ENCODE data around the gene PCK1.

Gene PCK1

GRCh38 chr20:57608516-57608915, 47.6 kb downstream of the PCK1 start:
- no peak for DNase-seq

GRCh38 chr20:57609086-57609841, 48.4 kb downstream of the PCK1 start:
- no peak for DNase-seq

GRCh38 chr20:57609842-57610167, 48.9 kb downstream of the PCK1 start:
- DNase-seq, result no peak

- no peak for DNase-seq
These were observed 49.5 kb downstream of the PCK1 start for GRCh38 chr20:57610261-57610952.

DNA sequence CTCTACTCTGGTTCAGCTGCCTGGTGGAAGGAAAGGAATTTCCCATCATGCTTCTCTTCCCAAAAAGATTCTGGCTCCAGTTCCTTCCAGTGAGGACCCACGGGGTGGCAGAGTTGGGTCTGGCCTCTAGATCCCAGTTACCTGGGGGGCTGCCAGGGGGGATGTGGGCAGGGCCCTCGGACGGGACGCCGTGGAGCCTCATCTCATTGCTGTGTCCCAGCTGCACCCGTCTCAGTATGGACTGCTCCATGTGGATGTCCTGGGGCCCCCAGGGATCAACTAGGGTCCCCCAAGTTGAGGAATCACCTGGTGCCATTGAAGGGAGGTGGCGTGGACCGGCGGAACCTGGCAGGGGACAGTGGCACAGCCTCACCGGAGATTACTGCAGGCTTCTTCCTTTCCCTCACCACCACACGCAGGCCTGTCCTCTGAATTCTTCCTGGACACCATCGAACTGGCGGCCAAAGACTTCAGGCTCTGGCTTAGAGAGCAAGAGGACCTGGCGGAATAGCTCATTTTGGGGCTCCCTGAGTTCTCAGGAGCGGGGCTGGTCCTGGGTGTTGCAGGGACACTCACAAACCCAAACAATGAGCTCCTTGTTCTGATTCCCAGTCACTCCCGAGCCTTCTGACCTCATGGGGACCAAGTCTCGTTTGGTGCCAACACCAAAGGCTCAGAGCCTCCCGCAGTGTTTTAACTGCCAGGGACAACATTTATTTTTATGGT, 50.8 kb downstream of the PCK1 start:
- DNase-seq, result no peak

DNA sequence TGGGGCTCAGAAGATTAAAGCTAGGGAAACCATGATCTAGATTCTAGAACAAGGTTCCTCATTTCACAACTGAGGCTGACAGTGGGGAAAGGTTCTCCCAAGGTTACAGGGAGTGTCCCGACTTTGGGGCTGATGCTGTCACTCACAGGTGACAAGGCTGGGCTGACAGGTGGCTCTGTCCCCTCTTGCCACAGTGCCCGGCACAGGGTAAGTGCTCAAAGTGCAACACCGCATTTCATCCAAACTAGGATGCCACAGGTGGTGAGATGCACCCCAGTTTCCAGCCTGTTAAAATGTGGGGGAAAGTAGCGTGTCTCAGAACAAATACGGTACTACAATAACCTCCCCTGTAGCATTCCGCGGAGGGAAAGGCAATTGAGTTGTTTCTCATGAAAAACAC, 51.5 kb downstream of the PCK1 start:
- no peak for DNase-seq

DNA sequence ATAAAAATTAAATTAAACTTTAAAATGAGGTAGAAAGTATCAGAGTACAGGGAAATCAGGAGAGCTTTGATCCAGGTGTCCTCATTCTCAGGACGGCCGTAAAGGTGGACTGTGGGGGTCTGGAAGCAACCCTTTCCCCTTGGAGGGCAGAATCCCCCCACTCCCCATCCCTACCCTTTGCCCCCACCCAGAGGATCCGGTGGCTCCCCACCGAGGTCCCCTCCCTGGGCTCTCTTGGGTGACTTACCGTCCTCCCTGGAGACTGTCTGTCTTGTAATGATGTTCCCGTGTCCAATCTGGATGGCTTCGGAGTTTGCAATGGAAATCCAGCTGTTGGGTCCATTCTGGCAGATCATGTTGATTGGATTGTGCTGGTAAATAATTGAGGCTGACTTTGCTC, 52.0 kb downstream of the PCK1 start:
- no peak for DNase-seq

DNA sequence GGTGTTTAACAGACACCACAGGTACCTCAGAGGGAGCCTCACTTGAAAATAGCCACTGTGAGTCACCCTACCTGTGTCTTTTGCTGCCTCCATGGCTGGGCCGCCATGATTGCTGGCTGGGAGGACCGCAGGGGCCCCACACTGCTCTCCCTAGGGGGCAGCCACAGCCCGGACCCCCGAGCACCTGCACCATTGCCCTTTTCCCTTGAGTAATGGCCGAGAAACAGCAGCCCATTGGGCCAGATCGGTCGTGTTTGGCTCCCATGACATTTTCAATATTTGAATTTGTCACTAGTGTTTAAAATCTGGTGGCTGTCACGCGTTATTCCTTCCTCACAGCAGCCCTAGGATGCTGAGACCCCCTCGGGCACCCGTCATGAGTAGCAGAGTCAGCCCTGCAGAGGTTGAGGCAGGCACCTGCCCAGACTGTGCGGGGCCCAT, 52.6 kb downstream of the PCK1 start:
- no peak for DNase-seq

GRCh38 chr20:57614490-57615444, 53.9 kb downstream of the PCK1 start:
- DNase-seq, result no peak

DNA sequence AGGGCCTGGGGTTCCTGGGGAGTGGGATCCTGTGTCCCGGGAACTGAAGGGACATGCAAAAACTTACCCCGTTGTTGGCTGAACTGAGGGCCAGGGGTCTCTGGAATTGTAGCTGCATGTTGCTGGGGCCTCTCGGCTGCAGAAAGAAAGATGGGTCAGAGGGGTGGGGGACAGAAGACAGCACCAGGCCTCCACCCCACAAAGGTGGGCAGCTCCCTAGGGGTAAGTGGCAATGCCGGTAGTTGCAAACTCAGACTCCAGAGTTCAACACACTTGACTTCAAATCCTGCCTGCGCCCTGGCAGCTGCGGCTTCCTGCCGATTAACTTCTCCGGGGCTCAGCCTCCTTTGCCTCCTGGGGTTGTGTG, 54.5 kb downstream of the PCK1 start:
- no peak for DNase-seq

DNA sequence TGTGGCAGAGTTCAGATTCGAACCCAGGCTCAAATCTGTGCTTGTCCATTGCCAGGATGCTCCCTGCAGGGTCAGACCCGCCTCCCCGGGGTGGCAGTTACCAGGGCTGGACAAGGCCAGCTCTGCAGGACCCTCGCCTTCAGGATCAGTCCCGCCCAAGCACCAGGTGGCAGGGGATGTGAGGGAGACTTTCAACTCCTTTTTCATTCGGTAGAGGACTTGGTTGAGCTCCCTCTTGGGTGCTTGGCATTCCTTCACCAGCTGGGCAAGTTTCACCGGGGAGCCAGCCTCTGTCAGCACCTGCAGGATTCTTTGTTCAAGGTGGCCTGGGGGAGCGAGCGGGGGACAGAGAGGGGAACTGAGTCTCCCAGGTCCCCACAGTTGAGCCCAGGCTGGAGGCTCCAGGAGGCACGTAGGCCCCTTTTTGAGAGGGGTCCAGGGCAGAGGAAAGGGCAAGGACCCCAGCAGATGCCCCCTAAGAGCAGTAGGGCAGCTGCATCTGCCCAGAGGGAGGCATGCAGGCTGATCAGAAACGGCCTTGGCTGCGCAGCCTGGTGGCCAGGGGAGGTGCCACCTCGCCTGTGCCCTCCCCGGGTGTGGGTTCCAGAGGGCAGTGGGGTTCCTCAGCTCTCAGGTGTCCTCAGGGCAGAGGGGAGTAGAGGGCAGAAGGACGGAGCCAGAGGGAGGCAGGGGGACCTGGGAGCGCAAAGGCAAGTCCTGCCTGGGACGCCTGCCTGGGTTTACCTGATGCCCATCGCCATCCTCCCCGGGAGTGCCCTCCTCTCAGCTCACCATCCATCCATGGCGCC, 55.4 kb downstream of the PCK1 start:
- no peak for DNase-seq

GRCh38 chr20:57617079-57617795, 56.3 kb downstream of the PCK1 start:
- no peak for DNase-seq

Data from CD4-positive, alpha-beta T cell treated with Interferon gamma for 1 hour (primary cell).